Measurements from ENCODE around the gene DIDO1.

Gene DIDO1

DNA sequence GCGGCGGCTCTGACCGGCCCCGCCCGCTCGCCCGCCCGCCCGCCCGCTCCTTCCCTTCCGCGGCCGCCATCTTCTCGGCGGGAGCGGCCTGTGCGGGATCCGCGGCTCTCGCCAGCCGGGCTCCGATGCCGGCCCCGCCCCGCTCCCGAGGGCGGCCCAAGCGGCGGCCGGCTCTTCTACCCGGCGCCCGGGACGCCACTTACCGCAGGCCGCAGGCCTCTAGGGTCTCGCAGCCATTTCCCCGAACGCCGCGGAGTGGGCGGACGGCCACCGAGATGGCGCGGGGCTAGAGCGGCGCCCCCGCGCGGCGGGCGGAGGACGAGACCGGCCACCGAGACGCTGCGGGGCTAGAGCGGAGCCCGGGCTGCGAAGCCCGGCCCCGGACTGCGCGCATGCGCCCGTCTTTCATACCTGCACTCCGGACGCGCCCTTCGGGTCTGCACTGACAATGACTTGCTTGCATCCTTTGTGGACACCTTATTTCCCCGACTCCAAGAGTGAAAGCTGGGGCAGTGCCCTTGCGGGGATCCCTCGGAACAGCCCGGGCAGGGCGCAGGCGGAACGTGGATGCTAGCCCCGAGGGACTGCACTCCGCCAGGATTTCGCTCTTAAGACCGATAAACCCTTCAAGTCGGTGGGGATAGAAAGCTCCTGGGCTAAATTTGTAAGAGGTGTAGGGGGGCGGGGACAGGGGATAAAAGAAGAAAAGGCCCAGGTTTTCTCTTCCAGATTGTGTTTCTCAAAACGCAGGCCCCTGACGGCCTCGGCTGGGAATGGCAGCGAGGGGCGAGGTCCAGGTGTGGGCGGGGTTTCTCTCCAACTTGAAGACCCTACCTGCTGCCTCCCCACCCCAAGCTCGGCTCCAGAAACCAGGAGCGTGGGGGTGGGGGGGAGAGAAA lies at the start of gene DIDO1:
TSS of gene DIDO1 (minus strand) at position 277 of the 899 bp plus-strand sequence.
- peak; percentile 94 for DNase-seq

- no peak for DNase-seq
These were observed 49.0 kb upstream of the DIDO1 start for GRCh38 chr20:62975251-62975760.

DNA sequence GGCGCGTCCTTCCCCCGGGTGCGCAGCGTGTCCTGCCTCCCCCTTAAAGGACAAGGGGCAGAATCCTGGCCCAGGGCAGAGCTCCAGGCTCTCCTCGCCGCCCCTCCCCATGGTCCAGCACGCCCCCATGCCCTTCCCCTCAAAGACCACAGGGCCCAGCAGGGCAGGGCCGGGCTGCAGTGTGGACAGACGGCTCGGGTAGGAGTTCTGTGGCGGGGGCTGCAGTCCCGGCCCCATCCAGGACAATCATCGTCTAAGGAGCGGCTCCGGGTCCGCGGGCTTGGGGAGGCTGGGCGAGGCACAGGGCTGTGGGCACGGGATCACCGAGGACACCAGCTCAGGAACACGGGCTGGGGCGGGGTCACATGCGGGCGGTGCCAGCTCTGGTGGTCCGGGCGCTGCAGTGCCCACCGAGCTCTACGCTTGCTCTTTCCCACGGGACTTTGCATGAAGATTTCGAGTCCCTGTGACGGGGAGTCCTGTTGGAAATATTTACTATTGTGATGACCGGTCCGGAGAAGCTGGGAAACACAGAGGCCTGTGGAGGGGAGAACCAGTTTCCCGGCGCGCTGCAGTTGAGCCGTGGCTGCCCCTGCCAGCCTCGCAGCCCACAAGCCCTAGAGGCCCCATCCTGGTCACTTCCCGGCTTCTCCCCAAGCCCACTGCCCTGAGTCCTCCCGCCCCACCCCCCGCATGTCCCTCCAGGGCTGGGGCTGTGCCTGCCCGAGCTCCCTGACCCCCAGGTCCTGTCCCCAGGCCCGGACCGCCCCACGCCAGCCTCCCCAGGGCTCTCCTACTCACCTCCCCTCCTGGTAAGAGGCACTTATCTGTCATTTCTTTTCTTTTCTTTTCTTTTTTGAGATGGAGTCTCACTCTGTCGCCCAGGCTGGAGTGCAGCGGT lies 46.8 kb upstream of the DIDO1 start:
- DNase-seq, result no peak

GRCh38 chr20:62971950-62972844 lies 45.9 kb upstream of the DIDO1 start:
- peak; percentile 91 for DNase-seq

- no peak for DNase-seq
These were observed 45.1 kb upstream of the DIDO1 start for GRCh38 chr20:62971211-62971949.

DNA sequence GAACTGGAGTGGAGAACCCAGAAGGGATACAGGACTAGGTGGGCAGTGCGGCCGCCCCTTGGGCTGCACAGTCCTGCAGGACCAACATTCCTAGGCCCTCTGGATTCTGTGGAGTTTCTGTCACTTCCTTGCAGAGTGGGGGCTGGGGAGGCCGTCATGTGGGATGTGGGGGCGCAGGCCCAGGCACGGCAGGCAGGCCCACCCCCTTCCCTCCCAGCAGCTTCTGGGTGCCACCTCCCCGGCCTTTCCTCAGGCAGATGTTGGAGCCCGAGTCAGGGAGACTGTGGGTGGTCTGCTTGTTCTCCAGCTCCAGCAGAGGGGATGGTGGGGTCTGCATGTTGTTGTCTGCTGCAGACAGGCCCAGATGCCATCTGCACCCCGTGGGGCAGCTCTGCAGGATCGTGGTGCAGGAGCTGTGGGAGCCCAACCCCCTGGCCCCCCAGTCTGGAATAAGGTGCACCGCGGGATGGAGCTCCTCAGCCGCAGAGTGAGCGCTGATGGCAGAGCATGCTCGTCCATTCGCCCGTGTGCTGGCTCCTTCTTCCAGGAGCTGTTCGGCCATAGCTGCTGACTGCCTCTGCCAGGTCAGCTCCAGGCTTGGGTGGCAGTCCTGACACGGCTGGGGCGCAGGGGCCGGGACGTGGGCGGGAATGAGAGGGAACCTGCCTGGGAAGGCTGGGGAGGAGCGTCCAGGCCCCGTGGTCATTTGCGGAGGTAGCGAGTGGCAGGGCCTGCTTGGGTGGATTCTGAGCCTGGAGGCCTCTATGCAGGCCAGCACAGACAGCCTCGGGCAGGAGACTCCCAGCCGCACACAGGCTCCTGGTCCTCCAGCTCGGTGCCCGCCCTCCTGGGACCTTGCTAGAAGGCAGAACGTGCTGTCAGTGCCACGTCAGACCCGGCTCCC lies 44.3 kb upstream of the DIDO1 start:
- DNase-seq, result no peak

DNA sequence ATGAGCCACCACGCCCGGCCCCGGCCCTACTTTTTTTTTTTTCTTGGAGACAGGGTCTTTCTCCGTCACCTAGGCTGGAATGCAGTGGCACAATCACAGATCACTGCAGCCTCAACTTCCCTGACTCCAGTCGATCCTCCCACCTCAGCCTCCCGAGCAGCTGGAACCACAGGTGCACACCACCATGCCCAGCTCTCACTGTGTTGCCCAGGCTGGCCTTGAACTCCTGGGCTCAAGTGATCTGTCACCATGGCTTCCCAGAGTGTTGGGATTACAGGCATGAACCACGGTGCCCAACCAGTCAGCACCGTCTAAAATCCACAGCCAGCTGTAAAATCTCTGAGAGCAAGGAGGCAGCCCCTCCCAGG lies 43.6 kb upstream of the DIDO1 start:
- no peak for DNase-seq

DNA sequence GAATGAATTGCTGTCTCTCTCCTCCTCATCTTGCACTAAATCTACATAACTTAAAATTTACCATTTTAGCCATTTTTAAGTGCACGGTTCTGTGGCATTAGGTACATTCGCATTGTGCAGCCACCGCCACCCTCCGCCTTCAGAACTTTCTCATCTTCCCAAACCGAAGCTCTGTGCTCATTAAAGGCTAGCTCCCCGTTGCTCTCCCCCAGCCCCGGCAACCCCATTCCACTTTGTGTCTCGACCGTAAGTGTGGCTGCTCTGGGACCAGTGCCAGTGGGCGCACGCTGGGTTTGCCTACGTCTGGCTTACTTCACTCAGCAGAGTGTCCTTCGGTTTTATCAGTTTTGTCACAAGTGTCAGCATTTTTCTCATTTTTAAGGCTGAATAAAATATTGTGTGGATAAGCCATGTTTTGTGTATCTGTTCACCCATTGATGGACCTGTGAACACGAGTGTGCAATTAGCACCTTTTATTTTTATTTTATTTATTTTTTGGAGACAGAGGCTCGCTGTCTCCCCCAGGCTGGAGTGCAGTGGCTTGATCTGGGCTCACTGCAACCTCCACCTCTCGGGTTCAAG lies 43.0 kb upstream of the DIDO1 start:
- no peak for DNase-seq

DNA sequence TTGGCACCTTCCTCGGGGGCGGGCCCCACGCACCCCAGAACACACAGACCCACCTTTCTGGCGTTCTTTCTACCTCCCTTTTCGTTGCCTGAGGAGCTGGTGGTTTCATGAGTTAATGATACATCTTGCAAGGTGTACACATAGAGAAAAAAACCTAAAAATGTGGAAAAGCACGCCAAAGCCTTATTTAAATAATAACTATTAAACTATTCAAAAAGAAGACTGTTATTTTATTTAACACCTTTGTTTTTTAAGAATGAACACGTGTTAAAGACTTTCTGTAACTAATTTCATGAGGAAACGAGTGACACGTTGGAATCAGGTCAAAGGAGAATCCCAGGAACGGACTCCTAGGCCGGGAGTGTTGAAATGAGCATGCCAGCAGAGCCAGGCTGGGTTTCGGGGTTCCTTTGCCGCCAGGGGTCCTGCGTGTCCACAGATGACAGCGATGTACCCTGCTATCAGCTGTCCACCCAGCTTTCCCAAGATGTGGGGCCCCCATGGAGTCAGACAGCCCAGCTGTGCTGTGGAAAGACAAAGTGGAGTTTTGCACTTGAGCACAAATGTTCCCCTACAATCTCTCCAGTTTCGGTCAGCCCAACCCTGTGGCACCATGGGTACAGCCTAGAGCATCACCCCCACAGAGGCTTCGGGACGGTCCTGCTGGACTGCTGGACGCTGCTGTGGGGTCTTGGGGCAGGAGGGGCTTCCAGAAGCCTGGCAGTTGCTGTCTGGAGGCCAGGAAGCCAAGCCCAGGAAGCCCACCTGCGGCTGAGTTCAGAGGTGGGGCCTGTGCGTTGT lies 42.3 kb upstream of the DIDO1 start:
- DNase-seq, result no peak

GRCh38 chr20:62967628-62968351 lies 41.5 kb upstream of the DIDO1 start:
- no peak for DNase-seq

DNA sequence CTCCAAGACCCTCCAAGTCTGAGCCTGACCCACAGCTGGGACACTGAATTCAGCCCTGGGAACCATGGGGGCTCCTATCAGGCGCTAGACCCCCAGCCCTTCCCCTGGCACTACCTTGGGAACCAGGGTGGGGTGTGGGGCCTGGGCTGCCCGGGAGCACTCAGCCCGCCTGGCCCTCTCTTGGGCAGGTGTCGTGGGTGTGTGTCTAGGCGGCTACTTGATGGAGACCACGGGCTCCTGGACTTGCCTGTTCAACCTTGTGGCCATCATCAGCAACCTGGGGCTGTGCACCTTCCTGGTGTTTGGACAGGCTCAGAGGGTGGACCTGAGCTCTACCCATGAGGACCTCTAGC lies 40.8 kb upstream of the DIDO1 start:
- no peak for DNase-seq

- DNase-seq, result no peak
These were observed 40.2 kb upstream of the DIDO1 start for GRCh38 chr20:62966212-62967148.

- no peak for DNase-seq
These were observed 39.1 kb upstream of the DIDO1 start for GRCh38 chr20:62965363-62965771.

DNA sequence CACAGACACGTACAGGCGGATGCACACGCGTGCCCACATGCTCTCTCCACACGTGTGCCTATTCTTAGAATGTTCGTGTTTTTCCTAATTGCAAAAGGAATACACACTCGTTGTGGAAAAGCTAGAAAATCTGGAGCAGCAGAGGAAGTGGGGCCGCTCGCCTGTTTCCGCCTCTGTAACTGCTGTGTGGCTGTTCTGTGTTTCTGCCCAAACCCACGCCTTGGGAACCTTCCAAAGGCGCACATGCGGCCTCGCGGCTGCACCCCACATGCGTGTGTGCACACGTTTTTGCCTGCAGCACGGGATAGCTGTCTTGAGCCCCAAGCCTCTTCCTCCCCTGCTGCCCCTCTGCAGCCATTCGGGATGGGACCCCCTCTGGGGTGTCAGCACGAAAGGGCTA lies 38.4 kb upstream of the DIDO1 start:
- peak; percentile 22 for DNase-seq

- no peak for DNase-seq
These were observed 37.5 kb upstream of the DIDO1 start for GRCh38 chr20:62963614-62964397.

- no peak for DNase-seq
These were observed 36.7 kb upstream of the DIDO1 start for GRCh38 chr20:62962891-62963613.

Measured in suppressor macrophage treated with lipopolysaccharide for 4 hours (primary cell).